K562 (cell line): ENCODE data around the gene RNF187. TPM values are rescaled to one million over a fixed set of nuclear protein-coding genes. Genes with fewer than 3 reads are reported as not detected.

Experiments used
- BCL6 ChIP-seq: fragments of 250-450 bp; sonication (Bioruptor Pico); IDR thresholded peaks from 2 replicates; pipeline ENCODE4 v1.4.0; 2020
- E4F1 ChIP-seq: fragments of 250-450 bp; sonication (Bioruptor Pico); IDR thresholded peaks from 2 replicates; pipeline ENCODE4 v1.5.0; 2021; ENCODE audit warnings: mild to moderate bottlenecking, borderline replicate concordance
- FIP1L1 ChIP-seq: fragments of 200-400 bp; formaldehyde crosslinking; IDR thresholded peaks from 2 replicates; pipeline ENCODE4 v1.6.1; 2018; ENCODE audit warnings: mild to moderate bottlenecking, low read depth, low read length; ENCODE audit not compliant: poor library complexity, severe bottlenecking
- GTF2A2 ChIP-seq: IDR thresholded peaks from 2 replicates; pipeline ENCODE4 v1.6.1; 2016; ENCODE audit warnings: mild to moderate bottlenecking, missing genetic modification characterization, missing compliant biosample characterization
- JUN ChIP-seq, 2 experiments: sonication (generic) in 1 of 2; formaldehyde crosslinking in 1 of 2; IDR thresholded peaks; 2 replicates each; pipeline versions ENCODE4 v1.6.1 to v1.8.0; 2012 to 2022; ENCODE audit warnings: borderline replicate concordance in 2 of 2, mild to moderate bottlenecking in 2 of 2, improper control_type of control experiment in 1 of 2, low read depth in 1 of 2, low read length in 1 of 2, missing genetic modification reagents in 1 of 2
- PKNOX1 ChIP-seq: fragments of 450-650 bp; IDR thresholded peaks from 2 replicates; pipeline ENCODE4 v1.6.1; 2016
- THAP12 ChIP-seq: fragments of 250-450 bp; sonication (Bioruptor Pico); IDR thresholded peaks from 2 replicates; pipeline ENCODE4 v1.9.0; 2021; ENCODE audit warnings: mild to moderate bottlenecking, inconsistent platforms
- TRIM28 ChIP-seq: fragments of 450-650 bp; IDR thresholded peaks from 2 replicates; pipeline ENCODE4 v1.6.1; 2017
- ZBTB11 ChIP-seq, 3 experiments: fragments of 200-800 bp in 1 of 3; fragments of 250-450 bp in 1 of 3; fragments of 450-650 bp in 1 of 3; sonication (Bioruptor Pico) in 1 of 3; sonication (Bioruptor generic) in 1 of 3; formaldehyde crosslinking in 1 of 3; IDR thresholded peaks; 2 replicates each; pipeline versions ENCODE4 v1.6.1 to v1.8.0; 2016 to 2022; ENCODE audit warnings: mild to moderate bottlenecking in 2 of 3, missing genetic modification characterization in 2 of 3, missing compliant biosample characterization in 1 of 3, moderate library complexity in 1 of 3
- ZBTB49 ChIP-seq: sonication (generic); formaldehyde crosslinking; IDR thresholded peaks from 2 replicates; pipeline ENCODE4 v1.8.0; 2022; ENCODE audit warnings: missing genetic modification reagents, mild to moderate bottlenecking, borderline replicate concordance
- polyA plus RNA-seq, 8 experiments: library from polyadenylated mRNA; depleted of rRNA in 4 of 8; stranded (reverse) in 5 of 8; unstranded in 3 of 8; fragments of >200 nt; fragmentation: Nextera tagmentation in 2 of 8; fragmentation: Illumina TruSeq in 1 of 8; extraction: Ambion mirVana in 2 of 8; extraction: Trizol in 1 of 8; gene quantifications; 2 replicates each; pipeline versions ENCODE4 v1.2.1 to v1.2.3, GENCODE V29; 2011 to 2014; ENCODE audit warnings: inconsistent platforms in 1 of 8, missing spikeins in 1 of 8
- total RNA-seq, 7 experiments: library from RNA; depleted of rRNA in 6 of 7; stranded (reverse); fragments of >200 nt in 6 of 7; fragmentation: Illumina TruSeq in 2 of 7; extraction: Trizol in 2 of 7; gene quantifications; 2 replicates each; pipeline versions ENCODE4 v1.2.1 to v1.2.3, GENCODE V29; 2011 to 2021; ENCODE audit warnings: low replicate concordance in 1 of 7

RNF187 gene
- total and polyA plus RNA-seq, 9 of the 15 experiments (the other 6 are each of a cell fraction or from before 2014, with no cell fraction given): 2.3 to 119 (median 41.9) TPM

- TF ChIP-seq ZBTB11 (CRISPR knock-in tag; IDR thresholded peaks at IDR 0.05) (peak in 1 of 3 experiments; percentile 61; a peak in 2 of 6 replicates), E4F1 (CRISPR knock-in tag) (0 out of 2 replicates have a peak, but pooled peaks have one; percentile 24), PKNOX1 (peak; percentile 33; the same call in 1 of the 2 replicates), THAP12 (CRISPR knock-in tag) (peak; percentile 86; the same call in 1 of the 2 replicates), JUN (IDR thresholded peaks at IDR 0.05; ENCODE audit: borderline replicate concordance, low read depth, low read length) (peak; percentile 55; the same call in 1 of the 2 replicates), JUN (CRISPR knock-in tag; IDR thresholded peaks at IDR 0.05; ENCODE audit: borderline replicate concordance) (peak; percentile 83; the same call in 1 of the 2 replicates), BCL6 (CRISPR knock-in tag) (no peak), ZBTB49 (peak; percentile 98), TRIM28 (peak; percentile 49; the same call in 1 of the 2 replicates), GTF2A2 (peak; percentile 97), FIP1L1 (peak; percentile 98)
Observed at GRCh38 chr1:228457396-228458176, 29.6 kb upstream of the RNF187 start (continued).
